ENCODE measurements around the gene TACR1.

GRCh38 chr2:75182606-75183005 is 16.7 kb downstream of the TACR1 start:
- no peak for TF ChIP-seq SUZ12 (IDR thresholded peaks at IDR 0.05)
- no peak for TF ChIP-seq BHLHE40 (IDR thresholded peaks at IDR 0.05; ENCODE audit: borderline replicate concordance)
- no peak for TF ChIP-seq PKNOX1 (IDR thresholded peaks at IDR 0.05)
- TF ChIP-seq FOXK2 (IDR thresholded peaks at IDR 0.05) = no peak
